Prostate gland (tissue), 2 donors: ENCODE data around the gene C20orf144. TPM values are rescaled to one million over a fixed set of nuclear protein-coding genes. Genes with fewer than 3 reads are reported as not detected.

ENCODE experiments used
- DNase-seq: peaks from one replicate; pipeline ENCODE4 v3.0.0-alpha.2; 2019; ENCODE audit warnings: low spot score
- H3K27ac ChIP-seq, 2 donors: fragments of 200-600 bp; sonication (generic); 2 replicates each; pipeline ENCODE4 v1.5.1; 2017 to 2019
- H3K27me3 ChIP-seq: fragments of 200-600 bp; sonication (generic); replicated peaks from 2 replicates; pipeline ENCODE4 v1.5.1; 2019; ENCODE audit not compliant: insufficient read depth
- H3K36me3 ChIP-seq, 2 donors: fragments of 200-600 bp; sonication (generic); 1 replicate in 1 of 2; 2 replicates in 1 of 2; pipeline versions ENCODE4 v1.5.1 to v1.8.1; 2017 to 2019
- H3K4me1 ChIP-seq: fragments of 200-600 bp; sonication (generic); replicated peaks from 2 replicates; pipeline ENCODE4 v1.5.1; 2019
- H3K4me3 ChIP-seq, 2 donors: fragments of 200-600 bp; sonication (generic); 2 replicates each; pipeline ENCODE4 v1.5.1; 2017 to 2019
- H3K9me3 ChIP-seq: fragments of 200-600 bp; sonication (generic); 2 replicates; pipeline ENCODE4 v1.5.1; 2017
- POLR2A ChIP-seq: fragments of 450-650 bp; IDR thresholded peaks from one replicate; pipeline ENCODE4 v1.6.1; 2016; ENCODE audit warnings: antibody characterized with exemption, mild to moderate bottlenecking
- POLR2AphosphoS5 ChIP-seq: sonication (generic); formaldehyde crosslinking; IDR thresholded peaks from one replicate; pipeline ENCODE4 v1.6.1; 2017; ENCODE audit warnings: antibody characterized with exemption
- WGBS: methylation state at CpG from one replicate; pipeline ENCODE4 v1.1.5; 2018; 5-methylcytosine and 5-hydroxymethylcytosine counted together
- intact Hi-C: fragments of 100-400 bp; cut with DNase I; formaldehyde crosslinking; loops from one replicate; pipeline ENCODE4 v1.14.2; 2022
- total RNA-seq, 2 donors: library from RNA; depleted of rRNA; stranded (reverse); fragments of >200 nt; gene quantifications; one replicate each; pipeline ENCODE4 v1.1.0, GENCODE V29; 2016
- TF ChIP-seq, protein P1 (sequence below), 4 experiments: fragments of 200-600 bp in 2 of 4; fragments of 450-650 bp in 2 of 4; sonication (generic) in 2 of 4; IDR thresholded peaks; 1 replicate in 3 of 4; 2 replicates in 1 of 4; pipeline ENCODE4 v1.5.1; 2016 to 2019; ENCODE audit warnings: antibody characterized with exemption in 4 of 4, mild to moderate bottlenecking in 2 of 4, moderate library complexity in 2 of 4

Gene C20orf144
- total RNA-seq, 2 donors from 2014 or later = 0.14 to 0.91 TPM

DNA sequence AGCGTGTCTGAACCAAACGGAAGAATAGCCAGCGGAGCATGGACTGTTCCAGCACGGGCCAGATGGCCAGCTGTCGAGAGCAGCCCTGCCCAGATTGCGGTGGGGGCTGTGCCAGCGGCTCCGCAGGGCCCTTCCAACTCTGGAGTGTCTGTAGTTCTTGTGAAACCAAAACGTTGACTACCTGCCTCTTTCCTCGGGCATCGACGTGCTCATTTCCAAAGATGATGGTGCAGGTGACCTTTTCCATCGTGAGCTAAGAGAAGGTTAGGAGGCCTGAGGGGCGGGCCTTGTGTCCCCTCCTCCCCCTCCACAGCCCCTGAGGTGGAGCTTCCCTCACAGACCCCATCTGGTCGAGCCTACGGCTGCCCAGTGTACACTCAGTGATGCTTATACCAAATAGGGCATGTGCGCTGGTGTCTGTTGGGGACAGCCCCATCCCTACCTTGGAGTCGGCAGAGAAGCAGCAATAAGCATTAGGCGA is 12.9 kb upstream of the C20orf144 start:
- 59% methylated on average over 19 of the region's 19 CpGs for WGBS
- no peak for DNase-seq
- intact Hi-C loops = no loop called here
- Histone ChIP-seq H3K4me3 (no peak overlapping the region), H3K4me1 (peaks cover 58% of the 10 kb centered on the region), H3K9me3 (no peaks in the 10 kb centered on the region), H3K27ac (peak overlapping the region; percentile 79 to 87), H3K36me3 (peaks cover 0 to 4% of the 10 kb centered on the region in 2 donors), H3K27me3 (no peaks in the 10 kb centered on the region)
- TF ChIP-seq, protein P1, sequence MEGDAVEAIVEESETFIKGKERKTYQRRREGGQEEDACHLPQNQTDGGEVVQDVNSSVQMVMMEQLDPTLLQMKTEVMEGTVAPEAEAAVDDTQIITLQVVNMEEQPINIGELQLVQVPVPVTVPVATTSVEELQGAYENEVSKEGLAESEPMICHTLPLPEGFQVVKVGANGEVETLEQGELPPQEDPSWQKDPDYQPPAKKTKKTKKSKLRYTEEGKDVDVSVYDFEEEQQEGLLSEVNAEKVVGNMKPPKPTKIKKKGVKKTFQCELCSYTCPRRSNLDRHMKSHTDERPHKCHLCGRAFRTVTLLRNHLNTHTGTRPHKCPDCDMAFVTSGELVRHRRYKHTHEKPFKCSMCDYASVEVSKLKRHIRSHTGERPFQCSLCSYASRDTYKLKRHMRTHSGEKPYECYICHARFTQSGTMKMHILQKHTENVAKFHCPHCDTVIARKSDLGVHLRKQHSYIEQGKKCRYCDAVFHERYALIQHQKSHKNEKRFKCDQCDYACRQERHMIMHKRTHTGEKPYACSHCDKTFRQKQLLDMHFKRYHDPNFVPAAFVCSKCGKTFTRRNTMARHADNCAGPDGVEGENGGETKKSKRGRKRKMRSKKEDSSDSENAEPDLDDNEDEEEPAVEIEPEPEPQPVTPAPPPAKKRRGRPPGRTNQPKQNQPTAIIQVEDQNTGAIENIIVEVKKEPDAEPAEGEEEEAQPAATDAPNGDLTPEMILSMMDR (IDR thresholded peaks at IDR 0.05) = no peak
- peak; percentile 40 for TF ChIP-seq POLR2AphosphoS5
- TF ChIP-seq POLR2A = no peak

DNA sequence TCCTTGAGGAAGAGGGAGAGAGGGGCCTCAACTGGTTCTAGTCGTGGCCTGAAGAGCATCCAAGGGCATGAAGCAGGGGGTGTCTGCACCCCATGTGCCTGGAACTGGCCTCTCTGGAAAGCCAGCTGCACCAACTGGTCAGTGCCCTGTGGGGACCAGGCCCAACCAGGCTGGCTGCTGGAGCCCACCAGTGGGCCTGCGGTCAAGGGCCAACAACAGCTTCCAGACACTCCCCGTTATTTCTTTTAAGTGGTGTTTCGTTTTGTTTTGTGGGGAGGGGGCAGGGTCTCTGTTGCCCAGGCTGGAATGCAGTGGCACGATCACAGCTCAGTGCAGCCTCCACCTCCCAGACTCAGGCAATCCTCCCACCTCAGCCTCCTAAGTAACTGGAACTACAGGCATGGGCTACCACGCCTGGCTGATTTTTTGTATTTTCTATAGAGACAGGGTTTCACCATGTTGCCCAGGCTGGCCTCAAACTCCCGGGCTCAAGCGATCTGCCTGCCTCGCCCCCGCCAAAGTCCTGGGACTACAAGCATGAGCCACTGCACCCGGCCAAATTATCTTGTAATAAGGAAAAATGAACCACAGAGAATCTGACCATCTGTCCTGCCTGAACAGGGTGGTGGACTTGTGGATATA is 11.9 kb upstream of the C20orf144 start:
- peaks cover 52% of the 10 kb centered on the region for H3K4me1 ChIP-seq
- WGBS = 68% methylated on average over 11 of the region's 11 CpGs
- no peak overlapping the region for H3K4me3 ChIP-seq
- no peaks in the 10 kb centered on the region for H3K36me3 ChIP-seq
- no peaks in the 10 kb centered on the region for H3K9me3 ChIP-seq
- intact Hi-C loops = loop anchor here (5.0 kb wide), 1 partner anchor 193 kb away; no protein-coding TSS in a partner anchor
- peak overlapping the region; percentile 64 to 87 for H3K27ac ChIP-seq
- DNase-seq = no peak
- TF ChIP-seq, protein P1 (IDR thresholded peaks at IDR 0.05) = no peak
- no peak for TF ChIP-seq POLR2A
- TF ChIP-seq POLR2AphosphoS5 = no peak
- no peaks in the 10 kb centered on the region for H3K27me3 ChIP-seq

DNA sequence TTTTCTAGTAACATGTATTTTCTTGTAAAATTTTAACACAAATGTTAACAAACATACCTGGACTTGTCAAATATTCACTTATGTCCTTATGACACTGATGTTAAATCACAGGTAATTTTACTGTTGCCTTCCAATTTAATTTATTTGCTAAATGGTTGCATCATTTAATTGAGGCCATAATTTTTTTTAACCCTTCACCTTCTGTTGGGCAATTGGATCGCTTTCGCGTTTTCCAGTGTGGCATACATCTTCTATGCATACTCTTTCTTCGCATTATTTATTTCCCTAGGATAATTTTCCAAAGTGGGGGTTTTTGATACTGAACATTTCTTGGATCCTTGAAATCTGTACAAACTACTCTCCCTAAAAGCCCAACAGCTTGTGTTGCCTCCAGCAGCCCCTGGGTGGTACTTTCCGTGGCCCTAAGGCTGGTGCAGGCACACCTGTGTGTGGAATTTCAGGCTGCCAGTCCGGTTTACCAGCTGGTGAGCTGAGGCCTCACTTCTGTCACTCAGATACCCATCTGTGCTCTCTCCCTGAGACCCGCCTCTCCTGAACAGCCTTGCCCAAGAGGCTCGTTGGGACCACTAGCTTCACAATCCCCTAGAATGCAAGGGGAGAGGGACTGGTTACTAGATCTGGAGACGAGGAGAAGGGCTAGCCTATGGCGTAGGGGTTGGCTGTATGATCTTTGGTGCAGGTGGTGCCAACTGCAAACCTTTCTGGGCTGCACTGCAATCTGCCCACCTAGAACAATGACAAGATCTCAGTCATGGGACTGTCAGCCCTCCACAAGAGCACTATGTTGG is 11.2 kb upstream of the C20orf144 start:
- 56% methylated on average over 10 of the region's 10 CpGs for WGBS

DNA sequence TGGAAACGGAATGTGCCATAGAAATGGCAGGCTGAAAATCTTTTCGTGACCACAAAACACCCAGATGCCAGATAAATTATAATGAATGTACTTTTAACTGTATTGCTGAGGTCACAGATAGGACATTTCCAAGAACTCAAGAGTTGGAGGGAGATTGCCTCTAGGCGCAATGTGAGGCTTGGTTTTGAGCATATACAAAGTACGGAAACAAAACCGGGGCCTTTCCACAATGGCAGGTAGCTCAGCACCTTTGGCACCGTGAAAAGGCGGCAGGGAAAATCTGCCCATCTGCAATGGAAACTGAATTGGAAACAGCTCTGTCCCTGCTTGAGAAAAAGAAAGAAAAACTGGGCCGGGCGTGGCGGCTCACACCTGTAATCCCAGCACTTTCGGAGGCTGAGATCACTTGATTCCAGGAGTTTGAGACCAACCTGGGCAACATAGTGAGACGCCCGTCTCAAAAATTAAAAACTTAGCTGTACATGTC is 10.5 kb upstream of the C20orf144 start:
- no peak overlapping the region for H3K4me3 ChIP-seq
- intact Hi-C loops = loop anchor here (5.0 kb wide), 1 partner anchor 194 kb away; no protein-coding TSS in a partner anchor
- DNase-seq = no peak
- no peaks in the 10 kb centered on the region for H3K9me3 ChIP-seq
- H3K27ac ChIP-seq = peak overlapping the region; percentile 68 to 87
- WGBS = 58% methylated on average over 13 of the region's 13 CpGs
- no peak for TF ChIP-seq POLR2AphosphoS5
- no peak for TF ChIP-seq POLR2A
- TF ChIP-seq, protein P1 (IDR thresholded peaks at IDR 0.05) = no peak
- no peaks in the 10 kb centered on the region for H3K27me3 ChIP-seq
- peaks cover 45% of the 10 kb centered on the region for H3K4me1 ChIP-seq
- H3K36me3 ChIP-seq = no peaks in the 10 kb centered on the region

More for the DNA sequence above, 11.2 kb upstream of the C20orf144 start:
- peak; percentile 54 for TF ChIP-seq POLR2AphosphoS5
- TF ChIP-seq, protein P1 (IDR thresholded peaks at IDR 0.05) = no peak
- TF ChIP-seq POLR2A = no peak
- Histone ChIP-seq H3K27me3 (no peaks in the 10 kb centered on the region), H3K9me3 (no peaks in the 10 kb centered on the region), H3K4me1 (peaks cover 45% of the 10 kb centered on the region), H3K4me3 (no peak overlapping the region), H3K36me3 (no peaks in the 10 kb centered on the region), H3K27ac (peak overlapping the region; percentile 68 to 87)
- peak; percentile 72 for DNase-seq
- intact Hi-C loops = loop anchor here (5.0 kb wide), 1 partner anchor 194 kb away; no protein-coding TSS in a partner anchor
